Adipose tissue (tissue), 3 donors: ENCODE data around the gene ZNF837. TPM values are rescaled to one million over a fixed set of nuclear protein-coding genes. Genes with fewer than 3 reads are reported as not detected.
"Not testable (repeated sequence)": the region's sequence is repeated elsewhere in the genome, so short reads cannot be mapped to it uniquely, and the experiment has no call there.

Source experiments
- H3K27ac ChIP-seq: one replicate; pipeline ENCODE4 v1.5.1; 2013; ENCODE audit warnings: low read depth, low read length
- WGBS, 3 donors: extraction: QIAGEN DNeasy Blood & Tissue Kit; methylation state at CpG; one replicate each; pipeline ENCODE4 v1.1.7; 2013; 5-methylcytosine and 5-hydroxymethylcytosine counted together
- polyA plus RNA-seq, 3 donors: library from polyadenylated mRNA; stranded (reverse); fragments of 200-250 nt; gene quantifications; one replicate each; pipeline ENCODE4 v1.2.3, GENCODE V29; 2013
- donor health status: healthy with polysubstance abuse.
- donor health status: Bipolar disorder and iron deficiency.
- donor health status: healthy.

The ZNF837 gene
- polyA plus RNA-seq, 3 donors = 0.56 to 1.6 (median 1.0) TPM

- WGBS, 3 donors = 88 to 93% (median 92%) methylated on average over 10 of the region's 10 CpGs
- no peak overlapping the region for H3K27ac ChIP-seq
These were observed 25.5 kb downstream of the ZNF837 start for GRCh38 chr19:58355215-58355796.

- no peak overlapping the region for H3K27ac ChIP-seq
- WGBS, 3 donors = 78 to 85% (median 79%) methylated on average over 6 of the region's 6 CpGs
These were observed 26.3 kb downstream of the ZNF837 start for GRCh38 chr19:58354478-58355030.

- WGBS, 3 donors = 87 to 90% (median 89%) methylated on average over 15 of the region's 15 CpGs
- no peak overlapping the region for H3K27ac ChIP-seq
These were observed 26.9 kb downstream of the ZNF837 start for GRCh38 chr19:58353717-58354477.

GRCh38 chr19:58352760-58353671 is 27.8 kb downstream of the ZNF837 start, which contains the start of gene A1BG:
A1BG (minus strand) TSS chr19:58353492; CDS start chr19:58353437, 55 bp downstream.
- WGBS, 3 donors = 71 to 82% (median 79%) methylated on average over 26 of the region's 26 CpGs

GRCh38 chr19:58351990-58352755 is 28.7 kb downstream of the ZNF837 start:
- WGBS, 3 donors = 81 to 89% (median 82%) methylated on average over 23 of the region's 23 CpGs

More at GRCh38 chr19:58352760-58353671, 27.8 kb downstream of the ZNF837 start, which contains the start of gene A1BG:
- H3K27ac ChIP-seq = no peak within 1 kb of the TSS

GRCh38 chr19:58351558-58351878 is 29.3 kb downstream of the ZNF837 start:
- 84 to 90% (median 86%) methylated on average over 7 to 9 of the region's 9 CpGs for WGBS, 3 donors

More at GRCh38 chr19:58351990-58352755, 28.7 kb downstream of the ZNF837 start:
- H3K27ac ChIP-seq = no peak overlapping the region

GRCh38 chr19:58350871-58351557 is 29.8 kb downstream of the ZNF837 start:
- H3K27ac ChIP-seq = no peak overlapping the region
- 65 to 83% (median 68%) methylated on average over 34 of the region's 34 CpGs for WGBS, 3 donors

More at GRCh38 chr19:58351558-58351878, 29.3 kb downstream of the ZNF837 start:
- H3K27ac ChIP-seq = no peak overlapping the region

GRCh38 chr19:58350001-58350861 is 30.6 kb downstream of the ZNF837 start:
- H3K27ac ChIP-seq = no peak overlapping the region
- WGBS, 3 donors = 25 to 42% (median 29%) methylated on average over 80 to 84 of the region's 84 CpGs

- no peak overlapping the region for H3K27ac ChIP-seq
- 42 to 52% (median 46%) methylated on average over 8 of the region's 8 CpGs for WGBS, 3 donors
These were observed 31.2 kb downstream of the ZNF837 start for GRCh38 chr19:58349590-58349989.

- H3K27ac ChIP-seq = not testable (repeated sequence)
- WGBS, 3 donors = 16 to 31% (median 21%) methylated on average over 12 of the region's 12 CpGs
These were observed 32.8 kb downstream of the ZNF837 start for GRCh38 chr19:58348080-58348479.

- H3K27ac ChIP-seq = no peak overlapping the region
- 2 to 3% (median 2%) methylated on average over 62 to 82 of the region's 82 CpGs for WGBS, 3 donors
These were observed 33.6 kb downstream of the ZNF837 start for GRCh38 chr19:58346961-58347929.

GRCh38 chr19:58345558-58345957 is 35.3 kb downstream of the ZNF837 start:
- H3K27ac ChIP-seq = no peak overlapping the region
- WGBS, 3 donors = 65 to 81% (median 77%) methylated on average over 5 of the region's 5 CpGs

GRCh38 chr19:58338825-58339558 is 41.8 kb downstream of the ZNF837 start:
- WGBS, 3 donors = 76 to 84% (median 83%) methylated on average over 30 of the region's 30 CpGs
- H3K27ac ChIP-seq = no peak overlapping the region

- 95 to 100% (median 97%) methylated on average over 11 of the region's 11 CpGs for WGBS, 3 donors
- H3K27ac ChIP-seq = no peak overlapping the region
These were observed 42.5 kb downstream of the ZNF837 start for GRCh38 chr19:58338336-58338735.

- 97 to 100% (median 98%) methylated on average over 4 of the region's 4 CpGs for WGBS, 3 donors
- no peak overlapping the region for H3K27ac ChIP-seq
These were observed 44.0 kb downstream of the ZNF837 start for GRCh38 chr19:58336820-58337219.
